Hepatocyte (in vitro differentiated cells): Measurements from ENCODE around the gene MACROD2. TPM values are rescaled to one million over a fixed set of nuclear protein-coding genes. Genes with fewer than 3 reads are reported as not detected.

ENCODE experiments used
- DNase-seq: peaks from one replicate; pipeline ENCODE4 v3.0.0-alpha.2; 2016; ENCODE audit warnings: low spot score
- H2AFZ ChIP-seq: fragments of 200-600 bp; sonication (generic); 2 replicates; pipeline ENCODE4 v1.6.0; 2016; ENCODE audit warnings: antibody characterized with exemption, mild to moderate bottlenecking
- H3K27ac ChIP-seq: fragments of 200-600 bp; sonication (generic); 2 replicates; pipeline ENCODE4 v1.5.1; 2016; ENCODE audit warnings: mild to moderate bottlenecking
- H3K27me3 ChIP-seq: fragments of 200-600 bp; sonication (generic); 2 replicates; pipeline ENCODE4 v1.6.1; 2016
- H3K36me3 ChIP-seq: fragments of 200-600 bp; sonication (generic); replicated peaks from 2 replicates; pipeline ENCODE4 v1.5.1; 2016; ENCODE audit warnings: low read depth; ENCODE audit not compliant: insufficient read depth
- H3K4me1 ChIP-seq: fragments of 200-600 bp; sonication (generic); 2 replicates; pipeline ENCODE4 v1.5.1; 2016; ENCODE audit warnings: mild to moderate bottlenecking, moderate library complexity; ENCODE audit not compliant: insufficient read depth
- H3K4me2 ChIP-seq: fragments of 200-600 bp; sonication (generic); 2 replicates; pipeline ENCODE4 v1.6.0; 2016
- H3K4me3 ChIP-seq: fragments of 200-600 bp; sonication (generic); 2 replicates; pipeline ENCODE4 v1.5.1; 2016; ENCODE audit warnings: mild to moderate bottlenecking
- H3K79me2 ChIP-seq: fragments of 200-600 bp; sonication (generic); 2 replicates; pipeline ENCODE4 v1.6.0; 2017; ENCODE audit warnings: mild to moderate bottlenecking
- H3K9me2 ChIP-seq: fragments of 200-600 bp; sonication (generic); replicated peaks from 2 replicates; pipeline ENCODE4 v1.6.0; 2017; ENCODE audit warnings: mild to moderate bottlenecking; ENCODE audit not compliant: insufficient read depth
- H3K9me3 ChIP-seq: fragments of 200-600 bp; sonication (generic); 2 replicates; pipeline ENCODE4 v1.5.1; 2016; ENCODE audit warnings: low read depth, mild to moderate bottlenecking
- H4K20me1 ChIP-seq: fragments of 200-600 bp; sonication (generic); 2 replicates; pipeline ENCODE4 v1.6.0; 2016; ENCODE audit warnings: mild to moderate bottlenecking; ENCODE audit not compliant: insufficient read depth, poor library complexity, severe bottlenecking
- EZH2 ChIP-seq: fragments of 200-600 bp; sonication (generic); IDR thresholded peaks from 2 replicates; pipeline ENCODE4 v1.6.1; 2016; ENCODE audit warnings: antibody characterized with exemption, mild to moderate bottlenecking, borderline replicate concordance
- EZH2phosphoT487 ChIP-seq: fragments of 200-600 bp; sonication (generic); IDR thresholded peaks from one replicate; pipeline ENCODE4 v1.6.1; 2018; ENCODE audit warnings: antibody characterized with exemption, mild to moderate bottlenecking, low read depth, moderate library complexity; ENCODE audit not compliant: unreplicated experiment, severe bottlenecking
- WGBS: methylation state at CpG from one replicate; pipeline ENCODE4 v1.1.6; 2016; ENCODE audit warnings: low lambda C conversion rate; ENCODE audit errors: missing lambda C conversion rate; 5-methylcytosine and 5-hydroxymethylcytosine counted together
- polyA plus RNA-seq: library from polyadenylated mRNA; unstranded; fragments of >200 nt; fragmentation: Nextera tagmentation; extraction: Ambion mirVana; gene quantifications from 2 replicates; pipeline ENCODE4 v1.2.1, GENCODE V29; 2016
- total RNA-seq: library from RNA; depleted of rRNA; stranded (reverse); fragments of >200 nt; gene quantifications from 2 replicates; pipeline ENCODE4 v1.2.3, GENCODE V29; 2014
- TF ChIP-seq, protein P1 (sequence below): fragments of 200-600 bp; sonication (generic); IDR thresholded peaks from 2 replicates; pipeline ENCODE4 v1.5.1; 2016; ENCODE audit warnings: antibody characterized with exemption, mild to moderate bottlenecking; ENCODE audit not compliant: poor library complexity

MACROD2 gene
- total and polyA plus RNA-seq, 2 experiments from 2014 or later, result 2.4 to 3.1 TPM

DNA sequence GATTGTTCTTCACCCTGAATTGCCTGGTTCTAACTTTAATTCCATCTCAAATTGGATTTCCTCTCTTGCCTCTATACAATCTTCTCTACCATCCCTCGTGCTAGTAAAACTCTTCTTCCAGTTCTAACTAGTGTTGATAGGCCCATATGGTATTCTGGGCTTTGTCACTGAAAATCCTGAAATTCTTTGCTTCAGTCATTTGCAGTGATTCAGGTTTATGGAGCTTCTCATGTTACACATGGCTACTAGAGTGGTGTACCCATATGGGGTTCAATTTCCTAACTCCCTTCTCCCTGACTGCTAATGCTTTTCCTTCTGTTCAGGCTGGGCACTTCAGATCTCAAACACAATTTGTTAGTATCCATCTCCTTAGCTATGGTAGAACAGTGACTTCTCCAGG lies 1621.3 kb downstream of the MACROD2 start:
- H3K36me3 ChIP-seq, result no peaks in the 10 kb centered on the region
- H3K27me3 ChIP-seq, result no peaks in the 10 kb centered on the region
- H3K4me1 ChIP-seq, result no peaks in the 10 kb centered on the region
- 25% methylated on average over 1 of the region's 1 CpG for WGBS
- H3K4me3 ChIP-seq, result no peak overlapping the region
- H3K9me2 ChIP-seq, result no peaks in the 10 kb centered on the region
- TF ChIP-seq, protein P1, sequence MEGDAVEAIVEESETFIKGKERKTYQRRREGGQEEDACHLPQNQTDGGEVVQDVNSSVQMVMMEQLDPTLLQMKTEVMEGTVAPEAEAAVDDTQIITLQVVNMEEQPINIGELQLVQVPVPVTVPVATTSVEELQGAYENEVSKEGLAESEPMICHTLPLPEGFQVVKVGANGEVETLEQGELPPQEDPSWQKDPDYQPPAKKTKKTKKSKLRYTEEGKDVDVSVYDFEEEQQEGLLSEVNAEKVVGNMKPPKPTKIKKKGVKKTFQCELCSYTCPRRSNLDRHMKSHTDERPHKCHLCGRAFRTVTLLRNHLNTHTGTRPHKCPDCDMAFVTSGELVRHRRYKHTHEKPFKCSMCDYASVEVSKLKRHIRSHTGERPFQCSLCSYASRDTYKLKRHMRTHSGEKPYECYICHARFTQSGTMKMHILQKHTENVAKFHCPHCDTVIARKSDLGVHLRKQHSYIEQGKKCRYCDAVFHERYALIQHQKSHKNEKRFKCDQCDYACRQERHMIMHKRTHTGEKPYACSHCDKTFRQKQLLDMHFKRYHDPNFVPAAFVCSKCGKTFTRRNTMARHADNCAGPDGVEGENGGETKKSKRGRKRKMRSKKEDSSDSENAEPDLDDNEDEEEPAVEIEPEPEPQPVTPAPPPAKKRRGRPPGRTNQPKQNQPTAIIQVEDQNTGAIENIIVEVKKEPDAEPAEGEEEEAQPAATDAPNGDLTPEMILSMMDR, result no peak
- TF ChIP-seq EZH2phosphoT487 (no peak), EZH2 (no peak)
- H4K20me1 ChIP-seq, result no peaks in the 10 kb centered on the region
- H3K79me2 ChIP-seq, result no peaks in the 10 kb centered on the region
- no peak overlapping the region for H3K4me2 ChIP-seq
- DNase-seq, result no peak
- no peak overlapping the region for H2AFZ ChIP-seq
- H3K27ac ChIP-seq, result no peak overlapping the region
- no peaks in the 10 kb centered on the region for H3K9me3 ChIP-seq

DNA sequence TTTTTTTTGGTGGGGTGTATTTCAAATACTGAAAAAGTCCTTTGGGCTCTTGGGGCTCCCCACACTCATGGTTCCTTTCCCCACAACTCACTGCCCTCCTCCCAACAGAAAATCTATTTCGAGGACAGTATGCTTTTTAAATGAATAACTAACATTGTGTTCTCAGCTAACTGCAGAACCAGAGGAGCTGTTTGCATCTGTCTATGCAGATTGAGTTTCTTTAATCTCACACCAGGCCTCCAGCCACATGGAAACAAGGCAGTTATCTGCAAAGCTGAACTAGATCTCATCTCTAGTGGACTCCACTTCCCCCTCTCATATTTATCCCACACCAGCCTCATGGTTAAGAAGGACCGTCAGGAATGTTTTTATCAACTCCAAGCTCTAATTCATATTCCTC lies 1622.8 kb downstream of the MACROD2 start:
- DNase-seq, result no peak
- Histone ChIP-seq H3K4me3 (no peak overlapping the region), H3K9me2 (no peaks in the 10 kb centered on the region), H3K27me3 (no peaks in the 10 kb centered on the region), H3K9me3 (no peaks in the 10 kb centered on the region), H4K20me1 (no peaks in the 10 kb centered on the region), H3K27ac (no peak overlapping the region), H3K79me2 (no peaks in the 10 kb centered on the region), H2AFZ (no peak overlapping the region), H3K4me1 (no peaks in the 10 kb centered on the region), H3K36me3 (no peaks in the 10 kb centered on the region), H3K4me2 (no peak overlapping the region)
- TF ChIP-seq, protein P1, result no peak
- TF ChIP-seq EZH2phosphoT487, result no peak
- no peak for TF ChIP-seq EZH2
- WGBS, result 61% methylated on average over 2 of the region's 2 CpGs

DNA sequence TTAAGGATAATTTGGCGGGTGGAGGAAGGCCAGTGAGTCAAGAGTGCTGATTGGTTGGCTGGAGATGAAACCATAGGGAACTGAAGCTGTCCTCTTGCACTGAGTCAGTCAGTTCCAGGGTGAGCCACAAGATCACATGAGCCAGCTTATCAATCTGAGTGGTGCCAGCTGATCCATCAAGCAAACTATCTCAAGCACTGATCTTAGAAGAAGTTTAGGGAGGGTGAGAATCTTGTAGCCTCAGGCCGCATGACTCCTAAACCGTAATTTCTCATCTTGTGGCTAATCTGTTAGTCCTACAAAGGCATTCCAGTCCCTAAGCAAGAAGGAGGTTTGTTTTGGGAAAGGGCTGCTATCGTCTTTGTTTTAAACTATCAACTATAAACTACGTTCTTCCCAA lies 1623.6 kb downstream of the MACROD2 start:
- DNase-seq, result no peak
- no peaks in the 10 kb centered on the region for H3K4me1 ChIP-seq
- TF ChIP-seq EZH2 (no peak), EZH2phosphoT487 (no peak)
- TF ChIP-seq, protein P1, result no peak
- no peak overlapping the region for H3K4me2 ChIP-seq
- no peaks in the 10 kb centered on the region for H3K27me3 ChIP-seq
- no peaks in the 10 kb centered on the region for H3K9me2 ChIP-seq
- H3K4me3 ChIP-seq, result no peak overlapping the region
- H2AFZ ChIP-seq, result no peak overlapping the region
- H3K27ac ChIP-seq, result no peak overlapping the region
- H3K36me3 ChIP-seq, result no peaks in the 10 kb centered on the region
- no peaks in the 10 kb centered on the region for H4K20me1 ChIP-seq
- no peaks in the 10 kb centered on the region for H3K9me3 ChIP-seq
- WGBS, result 69% methylated on average over 5 of the region's 5 CpGs
- H3K79me2 ChIP-seq, result no peaks in the 10 kb centered on the region

DNA sequence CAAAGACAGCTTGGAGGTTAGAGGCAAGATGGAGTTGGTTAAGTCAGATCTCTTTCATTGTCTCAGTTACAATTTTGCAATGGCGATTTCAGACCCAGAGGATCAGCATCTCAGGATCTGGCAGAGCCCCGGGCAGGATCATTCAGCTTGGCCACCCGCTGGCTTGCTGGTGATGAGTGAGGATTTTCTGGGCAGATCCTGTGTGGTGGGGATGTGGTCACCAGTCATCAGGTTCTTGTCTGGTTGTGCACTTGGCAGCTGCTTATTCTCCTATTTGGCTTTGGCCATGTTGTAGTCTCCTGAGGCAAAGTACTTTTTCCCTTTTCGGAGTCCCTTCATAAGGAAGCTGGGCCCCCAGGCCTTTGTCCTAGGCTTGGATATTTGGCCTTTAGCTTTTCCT lies 1624.0 kb downstream of the MACROD2 start:
- 77% methylated on average over 4 of the region's 4 CpGs for WGBS
- H3K27me3 ChIP-seq, result no peaks in the 10 kb centered on the region
- no peaks in the 10 kb centered on the region for H3K9me2 ChIP-seq
- H4K20me1 ChIP-seq, result no peaks in the 10 kb centered on the region
- no peaks in the 10 kb centered on the region for H3K79me2 ChIP-seq
- no peaks in the 10 kb centered on the region for H3K9me3 ChIP-seq
- H3K4me3 ChIP-seq, result no peak overlapping the region
- no peak for DNase-seq
- H3K27ac ChIP-seq, result no peak overlapping the region
- TF ChIP-seq, protein P1, result no peak
- TF ChIP-seq EZH2phosphoT487 (no peak), EZH2 (no peak)
- H2AFZ ChIP-seq, result no peak overlapping the region
- H3K4me2 ChIP-seq, result no peak overlapping the region
- no peaks in the 10 kb centered on the region for H3K36me3 ChIP-seq
- H3K4me1 ChIP-seq, result no peaks in the 10 kb centered on the region
